Fibroblast of skin of left quadriceps (primary cell): Measurements from ENCODE around the gene SECTM1.
A peak's percentile ranks its signal among the peaks of the same experiment; 100 is the strongest.

Experiments
- DNase-seq, 2 experiments: peaks; one replicate each; pipeline ENCODE4 v3.0.0-alpha.2; 2013; ENCODE audit warnings: low read depth in 2 of 2

SECTM1 gene

GRCh38 chr17:82280537-82280936 lies 53.0 kb downstream of the SECTM1 start:
- no peak for DNase-seq

DNA sequence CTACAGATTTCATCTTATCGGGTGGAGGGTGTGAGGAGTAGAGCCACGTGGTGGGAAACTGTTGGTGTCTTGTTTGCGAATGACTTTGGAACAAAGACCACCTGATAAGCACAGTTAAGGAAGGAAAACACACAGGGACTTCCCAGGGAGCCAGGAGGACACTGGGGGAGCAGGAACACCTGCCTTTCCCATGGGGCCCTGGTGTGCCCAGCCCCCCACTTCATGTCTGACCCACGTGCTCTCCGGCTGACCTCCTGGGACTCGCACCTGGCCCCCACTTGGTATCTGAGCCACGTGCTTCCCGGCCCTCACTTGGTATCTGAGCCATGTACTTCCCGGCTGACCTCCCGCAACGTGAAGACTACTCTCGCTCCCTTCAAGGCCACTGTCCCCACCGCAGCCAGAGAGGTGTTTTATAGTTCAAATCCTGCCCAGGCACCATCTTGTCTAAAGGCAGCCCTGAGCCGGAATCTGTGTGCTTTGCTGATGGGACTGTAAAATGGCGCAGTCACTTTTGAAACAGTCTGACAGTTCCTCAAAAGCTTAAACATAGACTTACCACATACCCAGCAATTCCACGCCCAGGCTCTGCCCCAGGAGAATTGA lies 54.7 kb downstream of the SECTM1 start:
- DNase-seq = no peak

DNA sequence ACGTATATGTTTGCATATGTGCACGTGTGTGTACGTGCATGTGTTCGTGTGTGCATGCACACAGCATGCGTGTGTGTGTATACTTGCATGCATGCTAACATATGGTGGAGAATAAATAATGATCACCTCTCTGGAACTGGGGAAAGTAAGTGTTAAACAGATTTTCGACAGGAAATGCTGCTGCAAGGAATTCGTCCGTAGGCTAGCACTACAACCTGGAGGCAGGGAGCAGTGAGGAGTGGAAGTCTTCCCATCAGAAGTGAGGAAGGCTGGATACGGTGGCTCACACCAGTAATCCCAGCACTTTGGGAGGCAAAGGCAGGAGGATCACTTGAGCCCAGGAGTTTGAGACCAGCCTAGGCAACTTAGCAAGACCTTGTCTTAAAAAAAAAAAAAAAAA lies 55.3 kb downstream of the SECTM1 start:
- no peak for DNase-seq

GRCh38 chr17:82277851-82278250 lies 55.7 kb downstream of the SECTM1 start:
- no peak for DNase-seq

DNA sequence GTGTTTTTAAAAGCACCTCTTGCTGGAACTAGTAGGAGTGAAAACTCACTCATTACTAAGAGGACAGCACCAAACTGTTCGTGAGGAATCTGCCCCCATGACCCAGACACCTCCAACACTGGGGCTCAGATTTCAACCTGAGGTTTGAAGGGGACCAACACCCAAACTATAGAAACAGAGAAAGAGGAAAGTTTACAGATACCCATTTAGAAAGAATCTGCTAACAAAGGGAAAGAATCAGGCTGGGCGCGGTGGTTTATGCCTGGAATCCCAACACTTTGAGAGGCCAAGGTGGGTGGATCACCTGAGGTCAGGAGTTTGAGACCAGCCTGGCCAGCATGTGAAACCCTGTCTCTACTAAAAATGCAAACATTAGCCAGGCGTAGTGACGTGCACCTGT lies 56.6 kb downstream of the SECTM1 start:
- DNase-seq = no peak

DNA sequence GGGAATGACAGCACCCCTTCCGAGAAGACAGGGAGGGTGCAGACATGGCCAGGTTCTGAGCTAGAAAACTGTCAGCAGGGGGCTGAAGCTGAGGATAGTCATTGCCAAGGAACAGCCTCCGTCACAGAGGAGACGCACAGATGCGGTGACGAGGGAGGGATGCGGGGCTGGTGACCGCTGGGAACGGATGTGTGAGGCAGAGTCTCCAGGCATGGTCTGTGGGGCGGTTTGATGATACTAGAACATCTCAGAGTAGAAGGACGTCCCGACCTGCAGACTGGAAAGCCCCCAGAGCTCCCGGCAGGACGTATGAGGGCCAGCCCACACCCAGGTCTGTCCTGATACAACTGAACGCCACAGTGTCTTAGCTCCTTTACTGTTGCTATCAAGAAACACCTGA lies 58.2 kb downstream of the SECTM1 start:
- no peak for DNase-seq

DNA sequence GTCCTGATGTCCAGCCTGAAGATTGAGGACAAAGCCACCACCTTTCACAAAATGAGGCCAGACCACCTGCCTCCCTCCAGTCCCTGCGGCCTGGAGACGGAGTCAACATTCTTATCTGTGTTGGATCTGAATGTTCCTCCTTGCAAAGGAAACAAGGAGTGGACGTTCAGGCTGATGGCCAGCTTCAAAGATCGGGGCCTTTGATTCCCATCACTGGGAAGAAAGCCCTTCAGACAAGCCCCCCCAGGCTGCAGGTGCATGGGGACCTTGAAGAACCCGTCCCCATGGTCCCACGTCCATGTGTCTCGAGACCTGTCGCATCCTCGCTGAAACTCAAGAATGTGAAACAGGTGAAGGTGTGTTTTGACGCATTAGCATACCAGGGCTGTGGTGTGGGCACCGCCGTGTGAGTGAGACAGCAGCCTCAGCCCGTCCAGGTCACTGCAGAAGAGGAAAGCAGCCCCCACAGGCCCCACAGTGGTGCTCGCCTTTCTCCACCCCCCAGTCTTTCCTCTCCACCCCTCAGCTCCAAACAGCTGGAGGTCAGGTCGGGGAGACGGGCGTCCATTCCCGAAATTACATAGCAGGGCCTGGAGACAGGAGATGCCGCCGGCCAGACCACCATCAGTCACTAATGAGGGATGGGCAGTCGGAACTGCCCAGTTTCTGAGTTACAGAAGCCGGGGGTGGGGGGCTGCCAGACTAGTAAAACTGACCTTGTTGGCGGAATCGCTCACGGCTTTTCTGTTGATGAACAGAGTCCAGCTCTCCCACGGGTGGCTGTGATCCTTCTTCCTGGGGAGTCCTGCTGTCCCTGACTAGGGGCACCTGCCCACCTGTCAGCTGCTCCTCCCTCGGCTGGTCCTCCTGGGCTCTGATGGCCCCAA lies 59.2 kb downstream of the SECTM1 start:
- DNase-seq = no peak

GRCh38 chr17:82273327-82274133 lies 60.0 kb downstream of the SECTM1 start, which contains the start of gene CSNK1D:
Gene CSNK1D, minus strand, starts transcription at chr17:82273700. Its CDS starts 319 bp downstream, at chr17:82273381.
- peak; percentile 65 to 74 for DNase-seq

DNA sequence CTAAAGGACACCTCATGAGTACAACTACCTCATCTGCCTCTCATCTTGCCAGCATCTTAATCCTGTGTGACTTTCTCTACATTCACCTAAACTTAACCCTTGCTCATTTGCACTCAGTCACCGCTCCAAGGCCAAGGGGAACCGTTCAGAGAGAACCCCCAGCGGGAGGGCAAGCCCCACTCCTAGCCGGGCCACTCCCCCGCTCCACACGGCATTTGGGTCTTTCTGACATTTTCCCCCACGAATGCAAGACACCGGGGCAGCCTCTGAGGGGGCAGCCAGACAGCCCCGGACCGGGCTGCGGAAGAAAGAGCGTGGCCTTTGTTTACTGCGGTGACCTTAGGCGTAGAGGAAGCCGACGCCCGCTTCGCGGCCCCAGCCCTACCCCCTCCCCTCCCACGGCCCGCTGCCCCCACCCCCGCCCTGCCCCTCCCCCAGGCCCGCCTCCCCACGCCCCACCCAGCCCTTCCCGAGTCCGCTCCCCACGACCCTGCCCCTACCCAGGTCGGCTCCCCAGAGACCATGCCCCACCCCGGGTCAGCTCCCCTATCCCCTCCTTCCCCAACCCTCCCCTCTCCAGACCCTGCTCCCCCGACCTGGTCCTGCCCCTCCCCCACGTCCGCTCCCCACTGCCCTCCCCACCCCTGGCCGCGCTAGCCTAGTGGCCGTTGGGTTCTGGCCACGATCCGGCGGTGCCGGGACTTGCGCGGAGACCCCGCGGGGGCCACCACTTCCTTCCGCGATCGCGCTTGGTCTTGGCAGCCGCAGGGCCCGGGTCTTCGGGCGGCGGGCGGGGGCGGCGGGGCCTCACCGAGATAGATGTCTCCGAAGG lies 60.9 kb downstream of the SECTM1 start:
- no peak for DNase-seq

DNA sequence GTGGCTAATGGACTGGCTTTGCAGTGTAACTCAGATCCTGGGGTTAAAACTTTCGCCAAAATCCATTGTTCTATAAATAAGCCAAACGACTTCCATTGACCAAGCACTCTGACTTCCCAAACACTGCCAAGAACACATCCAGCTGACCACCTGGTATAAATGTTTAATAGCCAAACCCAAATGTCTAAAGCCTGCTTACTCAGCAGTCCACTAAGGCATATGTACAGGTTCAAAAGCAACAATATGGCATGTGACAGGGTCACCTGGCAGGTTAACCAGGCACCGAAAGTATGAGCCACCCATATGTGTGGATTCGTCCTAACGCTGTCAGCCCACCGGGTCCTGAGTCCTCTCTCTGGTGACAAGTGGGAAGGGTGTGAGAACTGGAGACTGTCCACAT lies 62.2 kb downstream of the SECTM1 start:
- no peak for DNase-seq
